Adrenal gland (tissue), 12 donors: ENCODE data around the gene HES6. TPM values are rescaled to one million over a fixed set of nuclear protein-coding genes. Genes with fewer than 3 reads are reported as not detected.

ENCODE experiments used
- DNase-seq, 7 donors: peaks; one replicate each; pipeline ENCODE4 v3.0.0-alpha.2; 2019 to 2020
- H3K27ac ChIP-seq, 5 donors: fragments of 200-600 bp; sonication (generic) in 4 of 5; 1 replicate in 3 of 5; 2 replicates in 2 of 5; pipeline versions ENCODE4 v1.5.1 to v1.8.0; 2016 to 2020; ENCODE audit warnings: mild to moderate bottlenecking in 1 of 5
- H3K27me3 ChIP-seq: fragments of 200-600 bp; 2 replicates; pipeline ENCODE4 v1.8.0; 2021
- H3K36me3 ChIP-seq, 2 donors: fragments of 200-600 bp; replicated peaks in 1 of 2; 1 replicate in 1 of 2; 2 replicates in 1 of 2; pipeline versions ENCODE4 v1.5.1 to v1.8.0; 2018 to 2022
- H3K4me1 ChIP-seq, 2 donors: fragments of 200-600 bp; replicated peaks in 1 of 2; 1 replicate in 1 of 2; 2 replicates in 1 of 2; pipeline versions ENCODE4 v1.5.1 to v1.8.0; 2018 to 2021
- H3K4me3 ChIP-seq, 4 donors: fragments of 200-600 bp; sonication (generic) in 3 of 4; one replicate each; pipeline ENCODE4 v1.5.1; 2016 to 2018
- H3K9me3 ChIP-seq, 3 donors: fragments of 200-600 bp; sonication (generic) in 1 of 3; replicated peaks in 1 of 3; 1 replicate in 2 of 3; 2 replicates in 1 of 3; pipeline versions ENCODE4 v1.5.1 to v1.8.0; 2016 to 2021
- POLR2A ChIP-seq, 2 donors: fragments of 450-650 bp; IDR thresholded peaks; one replicate each; pipeline ENCODE4 v1.6.1; 2017; ENCODE audit warnings: antibody characterized with exemption in 2 of 2, mild to moderate bottlenecking in 2 of 2, moderate library complexity in 1 of 2
- WGBS, 4 donors: extraction: QIAGEN DNeasy Blood & Tissue Kit in 2 of 4; methylation state at CpG; one replicate each; pipeline versions ENCODE4 v1.1.5 to v1.1.7; 2013 to 2017; 5-methylcytosine and 5-hydroxymethylcytosine counted together
- intact Hi-C, 2 donors: fragments of 100-400 bp; cut with DNase I; formaldehyde crosslinking; loops; one replicate each; pipeline versions ENCODE4 v1.14.1 to v1.15.0; 2022 to 2023
- polyA plus RNA-seq, 3 donors: library from polyadenylated mRNA; stranded (reverse); fragments of 200-250 nt in 2 of 3; fragments of 350-450 nt in 1 of 3; fragmentation: Illumina TruSeq in 1 of 3; extraction: RNeasy Lipid Tissue Mini Kit (QIAGEN cat#74804) in 1 of 3; gene quantifications; one replicate each; pipeline ENCODE4 v1.2.3, GENCODE V29; 2013 to 2014
- total RNA-seq, 9 donors: library from RNA; depleted of rRNA in 4 of 9; stranded (reverse); fragments of >200 nt in 4 of 9; fragments of 120-200 nt in 1 of 9; fragmentation: NEBNext Ultra II Directional in 1 of 9; extraction: Animal tissue kit (Norgen Biotek cat#: 25700) in 1 of 9; gene quantifications; one replicate each; pipeline versions ENCODE4 v1.1.0 to v1.2.4, GENCODE V29; 2013 to 2023
- TF ChIP-seq, protein P1 (sequence below), 6 experiments: fragments of 450-650 bp in 4 of 6; fragments of 200-600 bp in 2 of 6; sonication (generic) in 1 of 6; IDR thresholded peaks; 1 replicate in 5 of 6; 2 replicates in 1 of 6; pipeline versions ENCODE4 v1.5.1 to v1.8.0; 2016 to 2021; ENCODE audit warnings: antibody characterized with exemption in 6 of 6, mild to moderate bottlenecking in 2 of 6, moderate library complexity in 1 of 6
- donor health status: healthy with polysubstance abuse.
- donor health status: Bipolar disorder and iron deficiency.
- donor health status: DM: yes; HTN: yes; CAD: no.
- donor health status: DM: no; HTN: no; CAD: no.
- donor health status: DM: no; HTN: no; CAD: no.
- donor health status: DM: yes; HTN: yes; CAD: no.

Gene HES6
- total and polyA plus RNA-seq, 12 donors, result 4.3 to 21.6 (median 11.0) TPM

DNA sequence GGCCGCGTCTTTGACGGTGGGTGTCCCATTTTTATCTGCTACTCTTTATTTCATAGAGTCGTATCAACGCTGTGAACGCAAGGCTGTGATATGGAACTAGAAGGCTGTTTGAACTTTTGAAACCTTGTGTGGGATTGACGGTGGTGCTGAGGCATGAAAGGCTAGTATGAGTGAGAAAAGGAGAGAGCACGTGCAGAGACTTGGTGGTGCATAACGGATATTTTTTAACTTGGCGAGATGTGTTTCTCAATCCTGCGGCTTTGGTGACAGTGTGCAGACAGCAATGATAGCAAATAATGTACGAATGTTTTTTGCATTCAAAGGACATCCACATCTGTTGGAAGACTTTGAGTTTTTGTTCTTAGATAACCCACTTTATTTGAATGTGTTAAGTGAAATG lies 6.2 kb downstream of the HES6 start:
- Histone ChIP-seq H3K9me3 (no peaks in the 10 kb centered on the region), H3K27ac (no peak overlapping the region), H3K27me3 (no peaks in the 10 kb centered on the region), H3K4me1 (peaks cover 0 to 6% of the 10 kb centered on the region in 2 donors), H3K36me3 (no peaks in the 10 kb centered on the region), H3K4me3 (no peak overlapping the region)
- no peak for DNase-seq
- intact Hi-C loops, result no loop called here
- WGBS, 4 donors, result 77 to 91% (median 82%) methylated on average over 12 of the region's 12 CpGs
- TF ChIP-seq, protein P1, sequence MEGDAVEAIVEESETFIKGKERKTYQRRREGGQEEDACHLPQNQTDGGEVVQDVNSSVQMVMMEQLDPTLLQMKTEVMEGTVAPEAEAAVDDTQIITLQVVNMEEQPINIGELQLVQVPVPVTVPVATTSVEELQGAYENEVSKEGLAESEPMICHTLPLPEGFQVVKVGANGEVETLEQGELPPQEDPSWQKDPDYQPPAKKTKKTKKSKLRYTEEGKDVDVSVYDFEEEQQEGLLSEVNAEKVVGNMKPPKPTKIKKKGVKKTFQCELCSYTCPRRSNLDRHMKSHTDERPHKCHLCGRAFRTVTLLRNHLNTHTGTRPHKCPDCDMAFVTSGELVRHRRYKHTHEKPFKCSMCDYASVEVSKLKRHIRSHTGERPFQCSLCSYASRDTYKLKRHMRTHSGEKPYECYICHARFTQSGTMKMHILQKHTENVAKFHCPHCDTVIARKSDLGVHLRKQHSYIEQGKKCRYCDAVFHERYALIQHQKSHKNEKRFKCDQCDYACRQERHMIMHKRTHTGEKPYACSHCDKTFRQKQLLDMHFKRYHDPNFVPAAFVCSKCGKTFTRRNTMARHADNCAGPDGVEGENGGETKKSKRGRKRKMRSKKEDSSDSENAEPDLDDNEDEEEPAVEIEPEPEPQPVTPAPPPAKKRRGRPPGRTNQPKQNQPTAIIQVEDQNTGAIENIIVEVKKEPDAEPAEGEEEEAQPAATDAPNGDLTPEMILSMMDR (IDR thresholded peaks at IDR 0.05), result no peak
- no peak for TF ChIP-seq POLR2A (IDR thresholded peaks at IDR 0.05)

DNA sequence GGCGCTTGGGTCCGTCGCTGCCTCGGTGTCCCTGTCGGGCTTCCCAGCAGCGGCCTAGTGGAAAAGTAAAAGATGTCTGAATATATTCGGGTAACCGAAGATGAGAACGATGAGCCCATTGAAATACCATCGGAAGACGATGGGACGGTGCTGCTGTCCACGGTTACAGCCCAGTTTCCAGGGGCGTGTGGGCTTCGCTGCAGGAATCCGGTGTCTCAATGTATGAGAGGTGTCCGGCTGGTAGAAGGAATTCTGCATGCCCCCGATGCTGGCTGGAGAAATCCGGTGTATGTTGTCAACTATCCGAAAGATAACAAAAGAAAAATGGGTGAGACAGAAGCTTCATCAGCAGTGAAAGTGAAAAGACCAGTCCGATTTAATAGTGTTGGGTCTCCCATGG lies 8.0 kb downstream of the HES6 start:
- Histone ChIP-seq H3K36me3 (no peaks in the 10 kb centered on the region), H3K27ac (no peak overlapping the region), H3K4me3 (peak overlapping the region in 1 of 4 donors; percentile 67), H3K27me3 (no peaks in the 10 kb centered on the region), H3K9me3 (no peaks in the 10 kb centered on the region), H3K4me1 (peaks cover 0 to 6% of the 10 kb centered on the region in 2 donors)
- WGBS, 4 donors, result 47 to 63% (median 57%) methylated on average over 21 of the region's 21 CpGs
- intact Hi-C loops, result no loop called here
- TF ChIP-seq POLR2A (IDR thresholded peaks at IDR 0.05), result no peak
- TF ChIP-seq, protein P1 (IDR thresholded peaks at IDR 0.05), result no peak
- DNase-seq, result no peak

DNA sequence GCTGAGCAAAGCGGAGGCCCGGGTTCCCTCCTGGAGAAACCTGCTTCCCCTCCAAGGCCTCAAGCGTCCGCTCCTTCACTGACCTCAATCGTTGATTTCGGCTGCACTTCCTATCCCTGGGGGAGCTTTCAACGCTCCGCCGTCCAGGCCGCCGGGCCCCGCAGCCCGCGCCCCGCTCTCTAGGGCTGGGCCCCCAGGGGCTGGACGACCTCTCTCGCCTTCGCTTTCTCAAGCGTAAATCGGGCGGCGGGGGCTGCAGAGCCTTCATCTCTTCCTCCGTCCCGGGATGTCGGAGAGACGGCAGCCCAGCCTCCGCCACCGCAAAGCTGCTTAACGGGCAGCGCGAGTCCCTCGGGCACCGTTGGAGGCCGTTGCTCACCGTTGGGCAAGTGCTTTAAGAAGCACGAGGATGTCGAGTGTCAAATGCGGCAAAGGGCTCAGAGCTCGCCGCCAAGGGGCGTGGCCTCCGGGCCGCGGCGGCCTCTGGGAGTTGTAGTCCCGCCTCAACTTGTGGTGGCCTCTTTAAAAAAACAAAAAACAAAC lies 8.5 kb downstream of the HES6 start:
- Histone ChIP-seq H3K36me3 (no peaks in the 10 kb centered on the region), H3K4me1 (peaks cover 0 to 6% of the 10 kb centered on the region in 2 donors), H3K4me3 (peak overlapping the region in 3 of 4 donors; percentile 22 to 67 (median 43)), H3K27me3 (no peaks in the 10 kb centered on the region), H3K9me3 (no peaks in the 10 kb centered on the region), H3K27ac (peak overlapping the region in 1 of 5 donors; percentile 19)
- peak; percentile 69 to 89 (median 82) for DNase-seq
- WGBS, 4 donors, result 0 to 16% (median 3%) methylated on average over 1 to 46 of the region's 46 CpGs
- TF ChIP-seq, protein P1 (IDR thresholded peaks at IDR 0.05), result no peak
- TF ChIP-seq POLR2A (IDR thresholded peaks at IDR 0.05), result peak in 1 of 2 donors; percentile 48
- intact Hi-C loops, result no loop called here

DNA sequence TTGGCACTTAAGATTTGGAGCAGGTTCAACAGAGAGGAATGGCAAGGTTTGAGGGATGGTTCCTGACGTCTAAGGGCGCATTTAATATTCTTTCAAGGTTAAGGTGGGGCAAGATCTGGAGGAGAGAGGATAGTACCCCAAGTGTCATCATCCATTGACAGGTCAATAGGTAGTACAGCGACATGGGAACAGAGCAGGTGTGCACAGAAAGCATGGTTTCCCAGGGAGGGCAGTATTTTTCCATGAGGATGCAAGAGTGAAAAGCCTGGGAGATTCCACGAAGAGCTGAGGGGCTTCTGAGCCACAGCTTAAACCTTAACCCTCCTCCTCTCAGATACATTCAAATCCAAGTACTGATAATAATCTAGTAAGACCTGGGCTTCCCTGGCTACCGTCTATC lies 9.1 kb downstream of the HES6 start:
- Histone ChIP-seq H3K27me3 (no peaks in the 10 kb centered on the region), H3K4me1 (peaks cover 0 to 6% of the 10 kb centered on the region in 2 donors), H3K27ac (no peak overlapping the region), H3K9me3 (no peaks in the 10 kb centered on the region), H3K36me3 (no peaks in the 10 kb centered on the region), H3K4me3 (peak overlapping the region in 3 of 4 donors; percentile 22 to 67 (median 43))
- TF ChIP-seq, protein P1 (IDR thresholded peaks at IDR 0.05), result no peak
- TF ChIP-seq POLR2A (IDR thresholded peaks at IDR 0.05), result no peak
- WGBS, 4 donors, result 63 to 90% (median 83%) methylated on average over 5 of the region's 5 CpGs
- no peak for DNase-seq
- intact Hi-C loops, result no loop called here
